Measurements from ENCODE around the gene FZD8. TPM values are rescaled to one million over a fixed set of nuclear protein-coding genes. Genes with fewer than 3 reads are reported as not detected.

The FZD8 gene
- total RNA-seq, 1 experiment from 2014 or later: 13.8 TPM

- H3K9me3 ChIP-seq (ENCODE audit: control insufficient read depth, low read depth, low read length): no peaks in the 10 kb centered on the region
- H3K4me1 ChIP-seq (ENCODE audit: insufficient read depth, low read length): no peaks in the 10 kb centered on the region; the same call in 1 of the 2 replicates
- H2BK12ac ChIP-seq (ENCODE audit: insufficient read length, low read depth, low read length): no peak overlapping the region
- Mint-ChIP-seq H3K27me3 (ENCODE audit: low read depth) (no peaks in the 10 kb centered on the region; the same call in 1 of the 2 replicates), H3K4me1 (peaks cover 21 to 29% of the 10 kb centered on the region in 2 experiments), H3K9me3 (no peaks in the 10 kb centered on the region), H3K27ac (no peak overlapping the region), H3K4me3 (no peak overlapping the region), H3K36me3 (ENCODE audit: insufficient read depth in 1 of 3, low read depth in 3 of 3) (no peaks in the 10 kb centered on the region)
- no peaks in the 10 kb centered on the region for H3K23me2 ChIP-seq (ENCODE audit: insufficient read length, low read depth, low read length, poor library complexity, severe bottlenecking)
- no peak overlapping the region for H2AK5ac ChIP-seq (ENCODE audit: insufficient read length, low read length)
- H3K56ac ChIP-seq (ENCODE audit: insufficient read length, low read depth, low read length): no peak overlapping the region
- no peak for TF ChIP-seq CTCF (conservative IDR thresholded peaks at IDR 0.05)
- no peak overlapping the region for H2AFZ ChIP-seq (ENCODE audit: low read length)
- no peak overlapping the region for H3K14ac ChIP-seq (ENCODE audit: insufficient read depth, low read length)
- H3K79me1 ChIP-seq (ENCODE audit: insufficient read depth, low read depth, low read length, poor library complexity, severe bottlenecking): no peaks in the 10 kb centered on the region
- no peaks in the 10 kb centered on the region for H3K27me3 ChIP-seq (ENCODE audit: insufficient read depth, low read length)
- no peak overlapping the region for H3K9ac ChIP-seq (ENCODE audit: extremely low read depth, insufficient read length, low read length)
- H3K4ac ChIP-seq (ENCODE audit: low read depth, low read length): no peak overlapping the region
- no peak overlapping the region for H2BK5ac ChIP-seq (ENCODE audit: insufficient read length, low read length)
- H2BK20ac ChIP-seq (ENCODE audit: low read depth, low read length, poor library complexity, severe bottlenecking): no peak overlapping the region
- H2BK120ac ChIP-seq (ENCODE audit: low read depth, low read length, poor library complexity, severe bottlenecking): no peak overlapping the region
- H3K79me2 ChIP-seq (ENCODE audit: insufficient read depth, low read length): no peaks in the 10 kb centered on the region
- H3T11ph ChIP-seq (ENCODE audit: low read length): no peak overlapping the region
- no peak for DNase-seq
- no peak overlapping the region for H2BK15ac ChIP-seq (ENCODE audit: low read depth, low read length)
- no peak overlapping the region for H4K91ac ChIP-seq (ENCODE audit: insufficient read length, low read depth, low read length)
- no peak overlapping the region for H3K27ac ChIP-seq (ENCODE audit: insufficient read length, low read depth, low read length)
- no peak overlapping the region for H3K23ac ChIP-seq (ENCODE audit: insufficient read length, low read depth, low read length)
- H3K4me2 ChIP-seq (ENCODE audit: insufficient read depth, insufficient read length, low read length): no peak overlapping the region
- no CpG with 5 or more reads among the region's 5 CpGs for WGBS (ENCODE audit: extremely low coverage, insufficient read length, low lambda C conversion rate)
- no peak overlapping the region for H4K5ac ChIP-seq (ENCODE audit: insufficient read length, low read depth, low read length)
- H4K8ac ChIP-seq (replicated peaks; ENCODE audit: insufficient read length, low read depth, low read length): no peak overlapping the region
- no peak overlapping the region for H3K18ac ChIP-seq (ENCODE audit: insufficient read length, low read depth, low read length)
- no peaks in the 10 kb centered on the region for H4K20me1 ChIP-seq (ENCODE audit: control insufficient read depth, insufficient read depth, insufficient read length)
These were observed 42.5 kb upstream of the FZD8 start for GRCh38 chr10:35684586-35684985.

Data from H9 (cell line).